CD4-positive, alpha-beta T cell (primary cell): ENCODE data around the gene DNAJC28. TPM values are rescaled to one million over a fixed set of nuclear protein-coding genes. Genes with fewer than 3 reads are reported as not detected.

Experiments
- ATAC-seq: fragments of 200-7000 bp; cut with Tn5 transposase; one replicate; pipeline ENCODE4 v1.10.0; 2022; ENCODE audit warnings: mild to moderate bottlenecking; ENCODE audit not compliant: poor library complexity
- CTCF ChIA-PET: fragments of 350-600 bp; sonication (Branson Sonifier 250); formaldehyde crosslinking; loops from one replicate; lab custom pipeline; 2021; ENCODE audit warnings: antibody characterized with exemption, inconsistent platforms; lab: Charles Lee
- POLR2A ChIA-PET: fragments of 350-600 bp; sonication (Branson Sonifier 250); formaldehyde crosslinking; loops from one replicate; lab custom pipeline; 2021; ENCODE audit warnings: antibody characterized with exemption, inconsistent platforms; lab: Charles Lee
- DNase-seq, 14 experiments: peaks; one replicate each; pipeline ENCODE4 v3.0.0-alpha.2; 2013 to 2020; ENCODE audit warnings: mixed read lengths in 2 of 14
- H3K27ac ChIP-seq, 2 donors: one replicate each; pipeline versions ENCODE4 v1.5.1 to v1.7.0; 2013; ENCODE audit warnings: low read length in 2 of 2, low read depth in 1 of 2, mild to moderate bottlenecking in 1 of 2
- H3K27me3 ChIP-seq, 2 experiments: 1 replicate in 1 of 2; 2 replicates in 1 of 2; pipeline versions ENCODE4 v1.6.1 to v1.7.0; 2013; ENCODE audit warnings: low read length in 2 of 2, control low read depth in 1 of 2, mild to moderate bottlenecking in 1 of 2, moderate library complexity in 1 of 2; ENCODE audit not compliant: insufficient read depth in 2 of 2, control insufficient read depth in 1 of 2
- H3K36me3 ChIP-seq: one replicate; pipeline ENCODE4 v1.6.1; 2013; ENCODE audit warnings: low read length, control low read depth; ENCODE audit not compliant: insufficient read depth
- H3K4me1 ChIP-seq: one replicate; pipeline ENCODE4 v1.6.1; 2013; ENCODE audit warnings: low read length, control low read depth; ENCODE audit not compliant: insufficient read depth
- H3K4me3 ChIP-seq: one replicate; pipeline ENCODE4 v1.5.1; 2013; ENCODE audit warnings: mild to moderate bottlenecking, low read length, moderate library complexity
- H3K9me3 ChIP-seq, 2 experiments: 1 replicate in 1 of 2; 2 replicates in 1 of 2; pipeline versions ENCODE4 v1.6.1 to v1.7.0; 2013; ENCODE audit warnings: low read length in 2 of 2, mild to moderate bottlenecking in 2 of 2, control low read depth in 1 of 2, moderate library complexity in 1 of 2; ENCODE audit not compliant: control insufficient read depth in 1 of 2, insufficient read depth in 1 of 2
- H3K27ac Mint-ChIP-seq: one replicate; pipeline ENCODE4 v1.8.0; 2020; ENCODE audit warnings: mixed read lengths
- H3K27me3 Mint-ChIP-seq: one replicate; pipeline ENCODE4 v1.8.0; 2021; ENCODE audit warnings: mixed read lengths
- H3K36me3 Mint-ChIP-seq: one replicate; pipeline ENCODE4 v1.8.0; 2021; ENCODE audit warnings: low read depth, mixed read lengths
- H3K4me1 Mint-ChIP-seq: one replicate; pipeline ENCODE4 v1.8.0; 2021; ENCODE audit warnings: low read depth, mixed read lengths
- H3K4me3 Mint-ChIP-seq: one replicate; pipeline ENCODE4 v1.8.0; 2020; ENCODE audit warnings: mild to moderate bottlenecking, mixed read lengths
- H3K9me3 Mint-ChIP-seq: one replicate; pipeline ENCODE4 v1.8.0; 2020; ENCODE audit warnings: mixed read lengths
- intact Hi-C, 2 experiments: fragments of 100-400 bp; cut with DNase I in 1 of 2; cut with micrococcal nuclease in 1 of 2; formaldehyde crosslinking; loops; one replicate each; pipeline versions ENCODE4 v1.15.1 to v1.9.0; 2023 to 2025; cut with DNase I, micrococcal nuclease
- total RNA-seq, 174 experiments: library from RNA in 2 of 174; stranded (reverse) in 2 of 174; gene quantifications; one replicate each; pipeline ENCODE4 v1.2.3 and lab custom pipeline; 2021 to 2026
- TF ChIP-seq, protein P1 (sequence below): fragments of 200-600 bp; IDR thresholded peaks from one replicate; pipeline ENCODE4 v1.8.0; 2022; ENCODE audit warnings: antibody characterized with exemption, mild to moderate bottlenecking

Gene DNAJC28
- total RNA-seq, 2 experiments from 2014 or later = not detected

GRCh38 chr21:33531007-33531406 lies 39.5 kb upstream of the DNAJC28 start:
- intact Hi-C loops = no loop called here
- Histone ChIP-seq H3K9me3 (no peaks in the 10 kb centered on the region), H3K27me3 (no peaks in the 10 kb centered on the region), H3K27ac (no peak overlapping the region), H3K4me3 (no peak overlapping the region), H3K36me3 (peaks cover 88% of the 10 kb centered on the region), H3K4me1 (no peaks in the 10 kb centered on the region)
- ChIA-PET POLR2A (interaction anchor here (1.0 kb wide), 1 partner anchor 11 kb away, joined by 4 read pairs; the partner anchor contains the start of gene GART), CTCF (interaction anchor here (1.7 kb wide), 1 partner anchor 75 kb away, joined by 7 read pairs; no protein-coding TSS in a partner anchor)
- Mint-ChIP-seq H3K36me3 (peaks cover 93% of the 10 kb centered on the region), H3K4me1 (no peaks in the 10 kb centered on the region), H3K27ac (no peak overlapping the region), H3K4me3 (no peak overlapping the region), H3K9me3 (no peaks in the 10 kb centered on the region), H3K27me3 (no peaks in the 10 kb centered on the region)
- TF ChIP-seq, protein P1, sequence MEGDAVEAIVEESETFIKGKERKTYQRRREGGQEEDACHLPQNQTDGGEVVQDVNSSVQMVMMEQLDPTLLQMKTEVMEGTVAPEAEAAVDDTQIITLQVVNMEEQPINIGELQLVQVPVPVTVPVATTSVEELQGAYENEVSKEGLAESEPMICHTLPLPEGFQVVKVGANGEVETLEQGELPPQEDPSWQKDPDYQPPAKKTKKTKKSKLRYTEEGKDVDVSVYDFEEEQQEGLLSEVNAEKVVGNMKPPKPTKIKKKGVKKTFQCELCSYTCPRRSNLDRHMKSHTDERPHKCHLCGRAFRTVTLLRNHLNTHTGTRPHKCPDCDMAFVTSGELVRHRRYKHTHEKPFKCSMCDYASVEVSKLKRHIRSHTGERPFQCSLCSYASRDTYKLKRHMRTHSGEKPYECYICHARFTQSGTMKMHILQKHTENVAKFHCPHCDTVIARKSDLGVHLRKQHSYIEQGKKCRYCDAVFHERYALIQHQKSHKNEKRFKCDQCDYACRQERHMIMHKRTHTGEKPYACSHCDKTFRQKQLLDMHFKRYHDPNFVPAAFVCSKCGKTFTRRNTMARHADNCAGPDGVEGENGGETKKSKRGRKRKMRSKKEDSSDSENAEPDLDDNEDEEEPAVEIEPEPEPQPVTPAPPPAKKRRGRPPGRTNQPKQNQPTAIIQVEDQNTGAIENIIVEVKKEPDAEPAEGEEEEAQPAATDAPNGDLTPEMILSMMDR = no peak
- ATAC-seq (no peak), DNase-seq (no peak)

DNA sequence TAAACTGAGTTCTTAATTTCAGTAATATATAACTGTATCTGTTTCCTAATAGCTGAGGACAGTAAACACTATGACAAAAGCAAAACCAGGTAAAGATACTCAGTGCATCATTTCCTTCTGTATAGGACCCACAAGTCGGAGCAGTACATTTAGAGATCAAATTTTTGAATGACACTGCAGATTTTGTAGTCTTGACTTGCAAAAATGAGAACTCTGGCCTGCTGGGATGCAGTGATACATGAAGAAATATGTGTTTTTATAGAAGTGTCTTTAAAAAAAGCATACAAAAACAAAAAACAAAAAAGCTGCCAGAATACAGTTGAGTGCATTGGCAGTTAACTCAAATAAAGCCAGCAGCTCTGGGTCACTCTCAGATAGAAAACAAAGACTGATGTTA lies 31.4 kb upstream of the DNAJC28 start:
- H3K27ac Mint-ChIP-seq = no peak overlapping the region
- Histone ChIP-seq H3K4me3 (no peak overlapping the region), H3K36me3 (peaks cover 51% of the 10 kb centered on the region), H3K27me3 (no peaks in the 10 kb centered on the region), H3K9me3 (no peaks in the 10 kb centered on the region), H3K27ac (no peak overlapping the region), H3K4me1 (no peaks in the 10 kb centered on the region)
- H3K36me3 Mint-ChIP-seq = peaks cover 68% of the 10 kb centered on the region
- no peaks in the 10 kb centered on the region for H3K27me3 Mint-ChIP-seq
- ATAC-seq (no peak), DNase-seq (no peak)
- no peaks in the 10 kb centered on the region for H3K4me1 Mint-ChIP-seq
- no peak overlapping the region for H3K4me3 Mint-ChIP-seq
- ChIA-PET CTCF (no interaction called here), POLR2A (no interaction called here)
- H3K9me3 Mint-ChIP-seq = no peaks in the 10 kb centered on the region
- TF ChIP-seq, protein P1 = no peak
- intact Hi-C loops = no loop called here

DNA sequence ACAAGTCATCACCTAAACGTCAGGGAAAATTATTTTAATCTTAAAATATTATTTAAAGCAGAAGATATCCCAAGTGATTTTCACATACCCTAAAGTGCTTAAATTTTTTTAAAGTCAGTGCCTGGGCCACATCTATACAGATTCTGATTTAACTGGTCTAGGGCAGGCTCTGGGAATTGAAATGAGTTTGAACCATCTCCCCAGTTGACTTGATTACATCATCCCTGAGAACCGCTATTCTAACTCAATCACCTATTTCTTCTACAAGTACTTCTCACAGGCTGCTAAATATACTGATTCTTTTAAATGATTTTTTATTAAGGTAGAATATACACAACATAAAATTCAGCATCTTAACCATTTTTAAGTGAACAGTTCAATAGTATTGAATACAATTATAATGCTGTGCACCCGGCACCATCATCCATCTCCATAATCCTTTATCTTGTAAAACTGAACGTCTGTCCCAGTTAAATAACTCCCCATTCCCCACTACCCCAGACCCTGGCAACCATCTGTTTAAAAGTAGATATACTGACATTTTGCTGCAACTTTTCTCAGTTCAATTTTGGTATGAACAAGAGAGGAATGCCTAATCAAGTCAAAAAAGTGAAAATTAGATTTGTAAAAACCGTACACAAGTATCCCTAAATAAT lies 30.9 kb upstream of the DNAJC28 start:
- H3K27ac Mint-ChIP-seq = no peak overlapping the region
- POLR2A ChIA-PET = no interaction called here
- intact Hi-C loops = no loop called here

More for the DNA sequence above, 30.9 kb upstream of the DNAJC28 start:
- DNase-seq (no peak), ATAC-seq (no peak)
- Mint-ChIP-seq H3K4me3 (no peak overlapping the region), H3K36me3 (peaks cover 68% of the 10 kb centered on the region), H3K9me3 (no peaks in the 10 kb centered on the region), H3K4me1 (no peaks in the 10 kb centered on the region), H3K27me3 (no peaks in the 10 kb centered on the region)
- H3K36me3 ChIP-seq = peaks cover 51% of the 10 kb centered on the region
- TF ChIP-seq, protein P1 = no peak
- no peaks in the 10 kb centered on the region for H3K4me1 ChIP-seq
- no peak overlapping the region for H3K4me3 ChIP-seq
- no peaks in the 10 kb centered on the region for H3K9me3 ChIP-seq
- CTCF ChIA-PET = no interaction called here
- H3K27me3 ChIP-seq = no peaks in the 10 kb centered on the region
- no peak overlapping the region for H3K27ac ChIP-seq
